OCI-LY7 (cell line): ENCODE results near the gene KNSTRN. TPM values are rescaled to one million over a fixed set of nuclear protein-coding genes. Genes with fewer than 3 reads are reported as not detected.

ENCODE experiments used
- BruUV-seq: library from RNA; stranded (reverse); fragments of 400-500 nt; replicated peaks from 2 replicates; lab custom pipeline; 2021; lab: Mats Ljungman, UMichigan
- CTCF ChIA-PET: fragments of 300-600 bp; sonication (Branson Sonifier 250); formaldehyde crosslinking; loops from one replicate; lab custom pipeline; 2022; ENCODE audit warnings: antibody characterized with exemption; ENCODE audit not compliant: unreplicated experiment; lab: Charles Lee
- POLR2A ChIA-PET: fragments of 300-600 bp; sonication (Branson Sonifier 250); formaldehyde crosslinking; loops from one replicate; lab custom pipeline; 2022; ENCODE audit warnings: antibody characterized with exemption; lab: Charles Lee
- DNase-seq: peaks from one replicate; pipeline ENCODE4 v3.0.0-alpha.2; 2015; ENCODE audit warnings: low spot score
- H2AFZ ChIP-seq: fragments of 200-600 bp; sonication (generic), shearing (Covaris generic); 2 replicates; pipeline ENCODE4 v1.6.1; 2014; ENCODE audit warnings: mild to moderate bottlenecking, antibody characterized with exemption, low read length, moderate library complexity
- H3K27ac ChIP-seq: fragments of 200-600 bp; sonication (generic); 2 replicates; pipeline ENCODE4 v1.5.1; 2014; ENCODE audit warnings: mixed run types, low read depth, mild to moderate bottlenecking, moderate library complexity, low read length, inconsistent platforms; ENCODE audit not compliant: poor library complexity, severe bottlenecking
- H3K36me3 ChIP-seq: fragments of 200-600 bp; sonication (generic); 2 replicates; pipeline ENCODE4 v1.6.1; 2014; ENCODE audit warnings: mild to moderate bottlenecking, antibody characterized with exemption, low read length, moderate library complexity, mixed read lengths; ENCODE audit not compliant: insufficient read depth
- H3K4me1 ChIP-seq: fragments of 200-600 bp; sonication (generic); 2 replicates; pipeline ENCODE4 v1.5.1; 2014; ENCODE audit warnings: mild to moderate bottlenecking, low read length; ENCODE audit not compliant: insufficient read depth, poor library complexity, severe bottlenecking
- H3K4me2 ChIP-seq: fragments of 200-600 bp; sonication (generic); 2 replicates; pipeline ENCODE4 v1.6.1; 2014; ENCODE audit warnings: mild to moderate bottlenecking, low read length
- H3K4me3 ChIP-seq: fragments of 200-600 bp; sonication (generic); 2 replicates; pipeline ENCODE4 v1.5.1; 2014; ENCODE audit warnings: mild to moderate bottlenecking, low read depth, low read length; ENCODE audit not compliant: poor library complexity, severe bottlenecking
- H3K79me2 ChIP-seq: fragments of 200-600 bp; sonication (generic); 2 replicates; pipeline ENCODE4 v1.6.1; 2016; ENCODE audit warnings: low read depth, mild to moderate bottlenecking, low read length, moderate library complexity, mixed read lengths; ENCODE audit not compliant: insufficient read depth
- H3K9me2 ChIP-seq: fragments of 200-600 bp; sonication (generic); 2 replicates; pipeline ENCODE4 v1.6.1; 2016; ENCODE audit warnings: mild to moderate bottlenecking, low read length, mixed read lengths; ENCODE audit not compliant: insufficient read depth
- H3K9me3 ChIP-seq: fragments of 200-600 bp; sonication (generic); 2 replicates; pipeline ENCODE4 v1.6.1; 2014; ENCODE audit warnings: mild to moderate bottlenecking, mixed run types, low read length, mixed read lengths
- H4K20me1 ChIP-seq: fragments of 200-600 bp; sonication (generic); 2 replicates; pipeline ENCODE4 v1.6.1; 2014; ENCODE audit warnings: mild to moderate bottlenecking, antibody characterized with exemption, low read length, moderate library complexity, mixed read lengths; ENCODE audit not compliant: insufficient read depth
- EZH2phosphoT487 ChIP-seq: fragments of 200-600 bp; sonication (generic); IDR thresholded peaks from 2 replicates; pipeline ENCODE4 v1.6.1; 2018; ENCODE audit warnings: low read depth, borderline replicate concordance, mild to moderate bottlenecking, mixed run types, antibody characterized with exemption, low read length, moderate library complexity, mixed read lengths
- intact Hi-C: fragments of 100-400 bp; cut with micrococcal nuclease; formaldehyde crosslinking; loops from one replicate; pipeline ENCODE4 v1.10.0; 2022; ENCODE audit not compliant: unreplicated experiment
- total RNA-seq, 2 experiments: library from RNA; depleted of rRNA in 1 of 2; stranded (reverse); fragments of >200 nt in 1 of 2; shearing (Covaris generic) in 1 of 2; gene quantifications; 2 replicates each; pipeline ENCODE4 v1.2.3, GENCODE V29; 2014 to 2022
- TF ChIP-seq, protein P1 (sequence below): fragments of 200-600 bp; sonication (generic); conservative IDR thresholded peaks from 2 replicates; pipeline ENCODE4 v1.5.1; 2014; ENCODE audit warnings: mild to moderate bottlenecking, antibody characterized with exemption, low read length, moderate library complexity, mixed read lengths

KNSTRN gene
- total RNA-seq, 2 experiments from 2014 or later, result 89.6 to 106 TPM

DNA sequence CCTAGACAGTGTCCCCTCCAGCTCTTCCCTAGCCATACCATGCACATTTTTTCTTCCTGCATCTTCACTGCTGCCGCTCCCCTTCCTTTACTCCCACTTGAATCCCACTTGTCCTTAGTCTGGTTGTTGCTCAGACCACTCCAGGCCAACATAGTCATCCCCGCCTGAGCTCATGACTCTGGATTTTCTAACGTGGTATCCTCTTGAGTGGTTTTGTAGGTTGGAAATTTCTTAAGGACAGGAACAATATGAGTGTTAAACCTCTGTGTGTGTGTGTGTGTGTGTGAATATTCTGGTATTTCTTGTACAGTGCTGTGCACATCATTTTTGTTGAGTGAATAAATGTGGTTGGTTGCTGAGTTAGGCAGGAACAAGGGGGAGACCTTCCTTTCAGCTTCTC is 61.3 kb downstream of the KNSTRN start:
- Histone ChIP-seq H3K27ac (no peak overlapping the region), H2AFZ (no peak overlapping the region), H3K9me3 (no peaks in the 10 kb centered on the region), H3K4me2 (peak overlapping the region; percentile 90; the same call in 1 of the 2 replicates), H3K36me3 (no peaks in the 10 kb centered on the region), H4K20me1 (peaks cover 28% of the 10 kb centered on the region), H3K9me2 (no peaks in the 10 kb centered on the region), H3K79me2 (peaks cover 23% of the 10 kb centered on the region; the same call in 1 of the 2 replicates), H3K4me1 (peaks cover 21% of the 10 kb centered on the region), H3K4me3 (no peak overlapping the region)
- no peak for TF ChIP-seq EZH2phosphoT487
- TF ChIP-seq, protein P1, sequence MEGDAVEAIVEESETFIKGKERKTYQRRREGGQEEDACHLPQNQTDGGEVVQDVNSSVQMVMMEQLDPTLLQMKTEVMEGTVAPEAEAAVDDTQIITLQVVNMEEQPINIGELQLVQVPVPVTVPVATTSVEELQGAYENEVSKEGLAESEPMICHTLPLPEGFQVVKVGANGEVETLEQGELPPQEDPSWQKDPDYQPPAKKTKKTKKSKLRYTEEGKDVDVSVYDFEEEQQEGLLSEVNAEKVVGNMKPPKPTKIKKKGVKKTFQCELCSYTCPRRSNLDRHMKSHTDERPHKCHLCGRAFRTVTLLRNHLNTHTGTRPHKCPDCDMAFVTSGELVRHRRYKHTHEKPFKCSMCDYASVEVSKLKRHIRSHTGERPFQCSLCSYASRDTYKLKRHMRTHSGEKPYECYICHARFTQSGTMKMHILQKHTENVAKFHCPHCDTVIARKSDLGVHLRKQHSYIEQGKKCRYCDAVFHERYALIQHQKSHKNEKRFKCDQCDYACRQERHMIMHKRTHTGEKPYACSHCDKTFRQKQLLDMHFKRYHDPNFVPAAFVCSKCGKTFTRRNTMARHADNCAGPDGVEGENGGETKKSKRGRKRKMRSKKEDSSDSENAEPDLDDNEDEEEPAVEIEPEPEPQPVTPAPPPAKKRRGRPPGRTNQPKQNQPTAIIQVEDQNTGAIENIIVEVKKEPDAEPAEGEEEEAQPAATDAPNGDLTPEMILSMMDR, result no peak
- POLR2A ChIA-PET, result no interaction called here
- BruUV-seq, result no TSS peak
- CTCF ChIA-PET, result no interaction called here
- intact Hi-C loops, result no loop called here
- DNase-seq, result no peak

Other genes starting within 250 kb of the KNSTRN start
- 192 and 215 TPM in 2 replicates for gene BUB1B, start 221.7 kb upstream of the KNSTRN start, total RNA-seq (2014; rRNA removed; shearing (Covaris generic))
- gene BUB1B, start 221.7 kb upstream of the KNSTRN start, total RNA-seq (2022), result 162 and 166 TPM in 2 replicates
- 0.03 and 0.10 TPM in 2 replicates for gene PAK6, start 143.7 kb upstream of the KNSTRN start, total RNA-seq (2014; rRNA removed; shearing (Covaris generic))
- not detected in 2 replicates for gene PAK6, start 143.7 kb upstream of the KNSTRN start, total RNA-seq (2022)
- gene ANKRD63, start 99.7 kb upstream of the KNSTRN start, total RNA-seq (2014; rRNA removed; shearing (Covaris generic)), result not detected in 2 replicates
- not detected in 2 replicates for gene ANKRD63, start 99.7 kb upstream of the KNSTRN start, total RNA-seq (2022)
- not detected in 2 replicates for gene PLCB2, start 74.8 kb upstream of the KNSTRN start, total RNA-seq (2014; rRNA removed; shearing (Covaris generic))
- 9.2 and 9.6 TPM in 2 replicates for gene PLCB2, start 74.8 kb upstream of the KNSTRN start, total RNA-seq (2022)
- 1.1 and 3.3 TPM in 2 replicates for gene INAFM2, start 59.0 kb upstream of the KNSTRN start, total RNA-seq (2014; rRNA removed; shearing (Covaris generic))
- 4.4 and 5.3 TPM in 2 replicates for gene INAFM2, start 59.0 kb upstream of the KNSTRN start, total RNA-seq (2022)
- gene CCDC9B, start 41.8 kb upstream of the KNSTRN start, total RNA-seq (2014; rRNA removed; shearing (Covaris generic)), result 0.15 TPM in 1 of 2 replicates, not detected in the other
- gene CCDC9B, start 41.8 kb upstream of the KNSTRN start, total RNA-seq (2022), result 1.4 TPM in 2 replicates
- gene PHGR1, start 31.7 kb upstream of the KNSTRN start, total RNA-seq (2014; rRNA removed; shearing (Covaris generic)), result not detected in 2 replicates
- gene PHGR1, start 31.7 kb upstream of the KNSTRN start, total RNA-seq (2022), result not detected in 2 replicates
- gene DISP2, start 24.5 kb upstream of the KNSTRN start, total RNA-seq (2014; rRNA removed; shearing (Covaris generic)), result 0.03 and 0.08 TPM in 2 replicates
- 0.25 and 0.26 TPM in 2 replicates for gene DISP2, start 24.5 kb upstream of the KNSTRN start, total RNA-seq (2022)
- 16.4 and 20.6 TPM in 2 replicates for gene IVD, start 23.1 kb downstream of the KNSTRN start, total RNA-seq (2014; rRNA removed; shearing (Covaris generic))
- gene IVD, start 23.1 kb downstream of the KNSTRN start, total RNA-seq (2022), result 57.2 and 67.3 TPM in 2 replicates
- 14.6 and 15.0 TPM in 2 replicates for gene BAHD1, start 58.2 kb downstream of the KNSTRN start, total RNA-seq (2014; rRNA removed; shearing (Covaris generic))
- gene BAHD1, start 58.2 kb downstream of the KNSTRN start, total RNA-seq (2022), result 22.3 TPM in 2 replicates
- 5.6 and 7.3 TPM in 2 replicates for gene CHST14, start 88.3 kb downstream of the KNSTRN start, total RNA-seq (2014; rRNA removed; shearing (Covaris generic))
- gene CHST14, start 88.3 kb downstream of the KNSTRN start, total RNA-seq (2022), result 13.6 and 15.3 TPM in 2 replicates
- gene CCDC32, start 182.3 kb downstream of the KNSTRN start, total RNA-seq (2014; rRNA removed; shearing (Covaris generic)), result 10.3 and 15.1 TPM in 2 replicates
- gene CCDC32, start 182.3 kb downstream of the KNSTRN start, total RNA-seq (2022), result 14.3 and 14.9 TPM in 2 replicates
- 26.4 and 27.7 TPM in 2 replicates for gene RPUSD2, start 186.6 kb downstream of the KNSTRN start, total RNA-seq (2014; rRNA removed; shearing (Covaris generic))
- 15.7 and 18.9 TPM in 2 replicates for gene RPUSD2, start 186.6 kb downstream of the KNSTRN start, total RNA-seq (2022)
- 51.3 and 66.9 TPM in 2 replicates for gene KNL1, start 211.5 kb downstream of the KNSTRN start, total RNA-seq (2014; rRNA removed; shearing (Covaris generic))
- 58.7 and 62.3 TPM in 2 replicates for gene KNL1, start 211.5 kb downstream of the KNSTRN start, total RNA-seq (2022)